GM23338 (cell line): ENCODE data around the gene SLC25A47.
A peak's percentile ranks its signal among the peaks of the same experiment; 100 is the strongest.

Experiments used
- CREB1 ChIP-seq: fragments of 250-450 bp; sonication (Bioruptor Pico); IDR thresholded peaks from 2 replicates; pipeline ENCODE4 v1.5.0; 2020; ENCODE audit warnings: low read depth, mild to moderate bottlenecking, moderate library complexity
- ETS1 ChIP-seq: IDR thresholded peaks from 2 replicates; pipeline ENCODE4 v1.6.1; 2016; ENCODE audit warnings: antibody characterized with exemption
- EZH2 ChIP-seq: fragments of 200-600 bp; sonication (generic); IDR thresholded peaks from one replicate; pipeline ENCODE4 v1.8.0; 2017; ENCODE audit warnings: antibody characterized with exemption, mild to moderate bottlenecking, low read depth; ENCODE audit not compliant: unreplicated experiment
- EZH2phosphoT487 ChIP-seq: fragments of 200-600 bp; sonication (generic); IDR thresholded peaks from one replicate; pipeline ENCODE4 v1.8.1; 2018; ENCODE audit warnings: antibody characterized with exemption; ENCODE audit not compliant: unreplicated experiment
- JUNB ChIP-seq: IDR thresholded peaks from one replicate; pipeline ENCODE4 v1.6.1; 2016; ENCODE audit warnings: antibody characterized with exemption; ENCODE audit not compliant: unreplicated experiment
- NANOG ChIP-seq: IDR thresholded peaks from 2 replicates; pipeline ENCODE4 v1.6.1; 2016; ENCODE audit warnings: antibody characterized with exemption, borderline replicate concordance
- POLR2AphosphoS5 ChIP-seq: IDR thresholded peaks from 2 replicates; pipeline ENCODE4 v1.6.1; 2016; ENCODE audit warnings: antibody characterized with exemption, low read depth
- REST ChIP-seq: IDR thresholded peaks from one replicate; pipeline ENCODE4 v1.6.1; 2018; ENCODE audit warnings: antibody characterized with exemption; ENCODE audit not compliant: unreplicated experiment
- STAT1 ChIP-seq: IDR thresholded peaks from one replicate; pipeline ENCODE4 v1.6.1; 2016; ENCODE audit warnings: antibody characterized with exemption; ENCODE audit not compliant: unreplicated experiment
- ZNF331 ChIP-seq: fragments of 250-450 bp; sonication (Bioruptor Pico); IDR thresholded peaks from 2 replicates; pipeline ENCODE4 v1.5.0; 2020; ENCODE audit warnings: low read depth, mild to moderate bottlenecking, moderate library complexity
- ZNF462 ChIP-seq: fragments of 250-450 bp; sonication (Bioruptor Pico); IDR thresholded peaks from 2 replicates; pipeline ENCODE4 v1.5.0; 2020; ENCODE audit warnings: mild to moderate bottlenecking, moderate library complexity
- TF ChIP-seq, protein P1 (sequence below), 2 experiments: fragments of 200-600 bp in 1 of 2; sonication (generic) in 1 of 2; conservative IDR thresholded peaks; 2 replicates each; pipeline versions ENCODE4 v1.5.1 to v1.6.1; 2016 to 2017; ENCODE audit warnings: antibody characterized with exemption in 2 of 2, low read depth in 2 of 2, mild to moderate bottlenecking in 2 of 2, moderate library complexity in 1 of 2

DNA sequence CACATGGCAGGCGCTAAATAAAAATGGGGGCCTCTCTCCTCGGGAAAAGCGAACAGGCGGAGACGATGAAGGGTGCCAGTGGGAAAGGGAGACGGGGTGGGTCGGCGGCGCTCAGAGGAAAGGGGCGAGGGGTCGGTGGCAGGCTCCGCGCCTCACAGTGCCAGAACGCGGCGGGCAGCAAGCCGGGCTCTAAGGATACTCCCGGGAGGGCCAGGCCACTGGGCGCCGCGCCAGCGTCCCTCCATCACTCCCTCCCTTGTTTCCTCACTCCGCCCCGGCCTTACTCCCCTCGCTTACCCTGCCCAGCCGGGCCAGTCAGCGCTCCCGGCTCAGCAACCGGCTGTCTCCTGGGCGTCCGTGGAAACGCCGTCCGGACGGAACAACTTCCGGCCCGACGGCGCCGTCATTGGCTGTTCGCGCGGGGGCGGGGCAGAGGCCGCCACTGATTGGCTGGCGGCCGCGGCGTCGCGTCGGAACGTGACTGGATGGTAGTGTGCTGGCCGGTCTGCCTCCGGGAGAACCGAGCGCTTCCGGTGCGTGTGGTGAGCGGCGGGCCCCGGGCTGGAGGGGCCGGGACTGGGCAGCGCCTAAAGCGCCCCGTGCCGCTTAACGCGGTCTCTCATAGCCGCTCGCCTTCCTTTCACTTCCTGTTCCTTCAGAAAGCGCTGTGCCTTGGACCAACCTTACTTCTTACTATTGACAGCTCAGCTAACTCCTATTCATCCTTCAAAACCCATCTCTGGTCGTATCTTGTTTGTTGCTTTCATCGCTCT is 53.0 kb downstream of the SLC25A47 start, which contains the start of gene WDR25:
- TF ChIP-seq, protein P1, sequence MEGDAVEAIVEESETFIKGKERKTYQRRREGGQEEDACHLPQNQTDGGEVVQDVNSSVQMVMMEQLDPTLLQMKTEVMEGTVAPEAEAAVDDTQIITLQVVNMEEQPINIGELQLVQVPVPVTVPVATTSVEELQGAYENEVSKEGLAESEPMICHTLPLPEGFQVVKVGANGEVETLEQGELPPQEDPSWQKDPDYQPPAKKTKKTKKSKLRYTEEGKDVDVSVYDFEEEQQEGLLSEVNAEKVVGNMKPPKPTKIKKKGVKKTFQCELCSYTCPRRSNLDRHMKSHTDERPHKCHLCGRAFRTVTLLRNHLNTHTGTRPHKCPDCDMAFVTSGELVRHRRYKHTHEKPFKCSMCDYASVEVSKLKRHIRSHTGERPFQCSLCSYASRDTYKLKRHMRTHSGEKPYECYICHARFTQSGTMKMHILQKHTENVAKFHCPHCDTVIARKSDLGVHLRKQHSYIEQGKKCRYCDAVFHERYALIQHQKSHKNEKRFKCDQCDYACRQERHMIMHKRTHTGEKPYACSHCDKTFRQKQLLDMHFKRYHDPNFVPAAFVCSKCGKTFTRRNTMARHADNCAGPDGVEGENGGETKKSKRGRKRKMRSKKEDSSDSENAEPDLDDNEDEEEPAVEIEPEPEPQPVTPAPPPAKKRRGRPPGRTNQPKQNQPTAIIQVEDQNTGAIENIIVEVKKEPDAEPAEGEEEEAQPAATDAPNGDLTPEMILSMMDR (conservative IDR thresholded peaks at IDR 0.05; ENCODE audit: low read depth in 2 of 2): no peak
- peak; percentile 79 for TF ChIP-seq POLR2AphosphoS5
- no peak for TF ChIP-seq EZH2
- TF ChIP-seq NANOG: no peak
- TF ChIP-seq STAT1: no peak
- TF ChIP-seq REST: no peak
- no peak for TF ChIP-seq JUNB
- TF ChIP-seq EZH2phosphoT487: no peak
- peak; percentile 92 for TF ChIP-seq CREB1 (CRISPR knock-in tag)
- peak; percentile 63; the same call in 1 of the 2 replicates for TF ChIP-seq ETS1
- TF ChIP-seq ZNF462: no peak
- no peak for TF ChIP-seq ZNF331 (CRISPR knock-in tag)
